ENCODE results near the gene CUL7. TPM values are rescaled to one million over a fixed set of nuclear protein-coding genes. Genes with fewer than 3 reads are reported as not detected.
"Not testable (repeated sequence)": the region's sequence is repeated elsewhere in the genome, so short reads cannot be mapped to it uniquely, and the experiment has no call there.

Gene CUL7
- total RNA-seq, 1 donor from 2014 or later = 22.6 TPM

DNA sequence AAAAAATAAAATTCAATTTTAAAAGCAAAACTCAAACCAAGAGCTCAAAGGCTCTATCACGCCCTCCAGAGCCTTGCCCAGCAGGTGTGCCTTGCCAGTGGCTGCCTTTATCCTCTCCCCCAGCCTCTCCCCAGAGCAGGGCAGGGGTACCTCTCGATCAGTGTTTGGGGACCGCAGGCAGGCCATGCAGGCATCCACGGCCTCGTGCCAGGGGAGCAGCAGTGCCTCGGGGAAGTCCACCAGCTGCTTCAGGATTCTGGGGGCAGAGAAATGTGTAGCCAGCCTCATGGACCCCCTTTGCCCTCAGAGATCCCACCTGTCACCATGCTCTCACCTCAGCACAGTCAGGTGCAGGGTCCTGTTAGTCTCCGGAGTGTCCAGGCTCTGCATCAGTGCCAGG is 5.7 kb downstream of the CUL7 start:
- DNase-seq = no peak
- peaks cover 20% of the 10 kb centered on the region for H3K4me1 Mint-ChIP-seq
- intact Hi-C loops (cut with micrococcal nuclease) = no loop called here
- H3K27me3 Mint-ChIP-seq = no peaks in the 10 kb centered on the region
- no peak overlapping the region for H3K4me3 Mint-ChIP-seq
- H3K27ac Mint-ChIP-seq = no peak overlapping the region
- peaks cover 44% of the 10 kb centered on the region for H3K36me3 Mint-ChIP-seq (ENCODE audit: low read depth)
- H3K9me3 Mint-ChIP-seq = no peaks in the 10 kb centered on the region

DNA sequence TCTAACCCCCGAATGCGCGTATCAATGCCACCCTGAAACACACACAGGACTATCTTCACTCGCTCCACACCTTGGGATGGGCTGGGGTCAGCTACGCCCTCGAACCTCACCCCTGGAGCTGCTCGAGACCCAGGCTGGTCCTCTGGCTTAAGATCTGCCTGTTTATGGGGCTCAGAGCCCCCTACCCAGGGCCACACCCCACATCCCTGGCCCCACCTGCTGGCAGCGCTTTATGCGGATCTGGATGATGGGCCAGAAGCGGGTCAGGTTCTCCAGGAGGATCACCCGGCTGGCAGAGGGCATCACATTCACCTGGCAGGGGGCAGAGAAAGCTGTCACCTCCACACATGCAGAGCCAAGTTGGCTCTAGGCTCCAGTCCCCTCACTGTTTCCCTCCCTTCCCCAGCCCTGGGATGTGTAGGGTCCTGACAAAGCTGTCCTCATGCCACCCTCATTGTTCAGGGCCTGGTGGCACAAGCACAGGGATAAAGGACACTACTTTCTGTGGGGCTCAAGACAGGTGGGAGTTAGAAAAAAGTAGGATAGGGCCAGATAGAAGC is 8.2 kb downstream of the CUL7 start:
- DNase-seq = no peak
- Mint-ChIP-seq H3K36me3 (ENCODE audit: low read depth) (peaks cover 40% of the 10 kb centered on the region), H3K4me3 (no peak overlapping the region), H3K27ac (no peak overlapping the region), H3K27me3 (no peaks in the 10 kb centered on the region), H3K4me1 (no peaks in the 10 kb centered on the region), H3K9me3 (no peaks in the 10 kb centered on the region)
- intact Hi-C loops (cut with micrococcal nuclease) = no loop called here

DNA sequence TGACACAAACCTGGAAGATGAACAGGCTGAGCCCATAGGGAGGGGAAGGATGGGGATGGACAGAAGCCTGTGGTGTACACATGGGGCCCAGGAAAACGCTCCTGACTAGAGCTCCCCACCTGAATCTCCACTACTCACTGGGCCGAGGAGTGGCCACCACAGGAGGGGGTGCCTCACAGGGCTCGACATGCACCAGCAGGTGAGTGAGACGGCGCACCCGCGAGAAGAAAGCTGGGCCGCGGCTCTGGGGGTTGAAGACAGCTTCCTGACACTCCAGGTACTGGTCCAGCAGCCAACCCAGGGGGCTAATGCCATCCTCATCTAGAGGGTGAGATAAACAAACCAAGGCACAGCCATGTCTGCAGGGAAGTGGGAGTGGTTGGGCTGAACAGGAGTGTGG is 10.3 kb downstream of the CUL7 start:
- no peaks in the 10 kb centered on the region for H3K27me3 Mint-ChIP-seq
- H3K9me3 Mint-ChIP-seq = no peaks in the 10 kb centered on the region
- peaks cover 43% of the 10 kb centered on the region for H3K36me3 Mint-ChIP-seq (ENCODE audit: low read depth)
- H3K4me1 Mint-ChIP-seq = no peaks in the 10 kb centered on the region
- H3K27ac Mint-ChIP-seq = no peak overlapping the region
- DNase-seq = no peak
- intact Hi-C loops (cut with micrococcal nuclease) = no loop called here
- H3K4me3 Mint-ChIP-seq = no peak overlapping the region

DNA sequence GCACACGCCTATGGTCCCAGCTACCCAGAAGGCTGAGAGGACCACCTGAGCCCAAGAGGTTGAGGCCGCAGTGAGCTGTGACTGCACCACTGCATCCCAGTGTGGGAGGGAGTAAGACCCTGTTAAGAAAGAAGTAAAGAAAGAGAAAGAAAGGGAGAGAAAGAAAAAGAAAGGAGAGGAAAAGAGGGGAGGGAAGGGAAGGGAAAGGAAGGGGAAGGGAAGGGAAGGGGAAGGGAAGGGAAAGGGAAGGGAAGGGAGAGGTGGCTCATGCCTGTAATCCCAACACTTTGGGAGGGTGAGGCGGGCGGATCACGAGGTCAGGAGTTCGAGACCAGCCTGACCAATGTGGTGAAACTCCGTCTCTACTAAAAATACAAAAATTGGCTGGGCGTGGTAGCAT is 12.2 kb downstream of the CUL7 start:
- H3K27me3 Mint-ChIP-seq; H3K9me3 Mint-ChIP-seq; intact Hi-C loops (cut with micrococcal nuclease); H3K4me1 Mint-ChIP-seq; H3K27ac Mint-ChIP-seq; H3K4me3 Mint-ChIP-seq; DNase-seq: not testable (repeated sequence)
- peaks cover 54% of the 10 kb centered on the region for H3K36me3 Mint-ChIP-seq (ENCODE audit: low read depth)

DNA sequence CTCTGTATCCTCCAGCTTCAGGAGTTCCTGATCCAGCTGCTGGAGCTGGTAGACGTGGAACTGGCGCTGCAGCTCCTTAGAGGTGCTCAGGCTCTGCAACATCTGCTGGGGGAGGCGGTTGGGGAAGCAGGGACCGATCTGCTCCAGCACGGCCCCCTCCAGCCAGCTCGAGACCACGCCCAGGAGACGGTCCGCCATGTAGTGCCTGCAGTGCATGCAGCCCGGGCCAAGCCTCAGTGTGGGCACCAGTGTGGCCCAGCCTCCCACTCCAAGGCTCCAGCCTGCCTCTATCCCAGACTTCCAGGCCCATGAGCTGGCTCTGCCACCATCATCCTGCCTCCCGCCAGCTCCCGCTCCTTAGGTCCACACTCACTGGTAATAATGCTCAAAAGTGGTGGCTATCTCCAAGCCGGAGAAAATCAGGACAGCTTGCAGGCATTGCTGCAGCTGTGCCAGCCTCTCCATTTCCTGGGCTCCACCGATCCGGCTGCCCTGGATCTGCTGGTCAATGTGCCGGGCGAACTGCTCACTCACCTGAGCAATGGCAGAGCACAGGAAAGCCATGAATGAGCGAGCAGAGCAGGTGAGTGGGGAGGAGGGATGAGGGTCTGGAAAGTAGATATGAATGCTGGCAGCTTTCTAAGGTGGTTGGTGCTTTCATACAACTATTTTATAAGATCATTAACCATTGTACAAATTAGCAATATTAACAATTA is 13.0 kb downstream of the CUL7 start:
- Mint-ChIP-seq H3K4me1 (no peaks in the 10 kb centered on the region), H3K27ac (no peak overlapping the region), H3K9me3 (no peaks in the 10 kb centered on the region), H3K36me3 (ENCODE audit: low read depth) (peaks cover 50% of the 10 kb centered on the region), H3K27me3 (no peaks in the 10 kb centered on the region), H3K4me3 (no peak overlapping the region)
- intact Hi-C loops (cut with micrococcal nuclease) = no loop called here
- DNase-seq = no peak

DNA sequence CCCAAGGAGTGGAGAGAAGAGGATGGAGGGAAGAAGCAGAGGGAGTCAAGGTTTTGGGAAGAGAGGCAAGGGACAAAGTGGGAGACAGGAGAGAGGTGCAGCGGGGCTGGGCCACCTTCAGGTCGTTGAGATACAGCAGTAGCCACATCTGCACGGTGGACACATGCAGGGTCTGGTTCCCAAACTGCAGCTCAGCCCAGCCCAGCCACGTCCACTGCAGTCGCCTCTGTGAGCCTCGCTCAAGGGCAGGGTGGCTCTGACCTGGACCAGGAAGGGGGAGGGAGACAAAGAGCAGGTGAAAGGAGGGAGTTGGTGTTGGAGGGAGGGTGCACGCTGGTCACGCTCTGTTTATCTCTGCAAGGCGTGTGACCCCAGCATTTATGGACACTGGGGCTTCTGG is 14.9 kb downstream of the CUL7 start:
- Mint-ChIP-seq H3K36me3 (ENCODE audit: low read depth) (peaks cover 51% of the 10 kb centered on the region), H3K4me3 (no peak overlapping the region), H3K27ac (no peak overlapping the region), H3K9me3 (no peaks in the 10 kb centered on the region), H3K27me3 (no peaks in the 10 kb centered on the region), H3K4me1 (peaks cover 3% of the 10 kb centered on the region)
- no peak for DNase-seq
- intact Hi-C loops (cut with micrococcal nuclease) = no loop called here

DNA sequence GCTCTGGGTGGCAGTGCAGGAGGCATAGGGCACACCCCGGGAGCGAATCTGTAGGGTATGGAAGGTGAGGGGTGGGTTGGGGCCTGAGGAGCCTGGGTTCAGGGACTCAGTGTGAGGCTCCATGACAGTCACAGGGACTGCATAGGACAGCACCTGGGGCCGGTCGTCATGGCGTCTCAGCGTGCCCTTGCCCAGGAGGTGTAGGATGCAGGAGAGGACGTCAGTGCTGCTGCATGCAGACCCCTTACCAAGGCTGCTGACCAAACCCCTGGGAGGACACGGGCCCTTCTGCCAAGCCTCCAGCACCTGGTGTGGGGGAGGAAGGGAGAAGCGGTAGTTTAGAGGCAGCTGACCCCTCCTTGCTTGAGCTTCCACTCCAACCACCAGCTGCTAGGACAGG is 15.9 kb downstream of the CUL7 start:
- H3K36me3 Mint-ChIP-seq (ENCODE audit: low read depth) = peaks cover 50% of the 10 kb centered on the region
- no peak overlapping the region for H3K4me3 Mint-ChIP-seq
- H3K27ac Mint-ChIP-seq = no peak overlapping the region
- DNase-seq = no peak
- no peaks in the 10 kb centered on the region for H3K27me3 Mint-ChIP-seq
- intact Hi-C loops (cut with micrococcal nuclease) = no loop called here
- H3K4me1 Mint-ChIP-seq = peaks cover 7% of the 10 kb centered on the region
- no peaks in the 10 kb centered on the region for H3K9me3 Mint-ChIP-seq

DNA sequence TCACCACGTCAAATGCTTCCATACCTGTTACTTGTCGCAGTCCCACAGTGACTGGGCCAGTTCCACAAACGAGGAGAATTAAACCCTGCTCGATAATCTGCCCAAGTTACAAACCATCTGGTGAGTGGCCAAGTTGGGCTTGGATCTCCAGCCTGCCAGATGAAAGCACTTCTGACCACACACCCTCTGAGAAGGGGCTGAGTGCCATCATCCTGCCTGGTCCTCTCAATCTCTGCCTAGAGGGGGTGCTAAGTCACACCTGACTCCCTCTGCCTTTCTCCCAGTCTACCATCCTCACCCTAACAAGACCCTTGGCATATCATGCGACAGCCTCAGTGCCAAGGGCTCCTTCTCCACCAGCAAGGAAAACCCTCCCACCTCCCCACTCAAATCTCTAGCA is 16.5 kb downstream of the CUL7 start:
- peaks cover 7% of the 10 kb centered on the region for H3K4me1 Mint-ChIP-seq
- H3K9me3 Mint-ChIP-seq = no peaks in the 10 kb centered on the region
- H3K27me3 Mint-ChIP-seq = no peaks in the 10 kb centered on the region
- no peak overlapping the region for H3K27ac Mint-ChIP-seq
- DNase-seq = no peak
- peaks cover 49% of the 10 kb centered on the region for H3K36me3 Mint-ChIP-seq (ENCODE audit: low read depth)
- intact Hi-C loops (cut with micrococcal nuclease) = no loop called here
- H3K4me3 Mint-ChIP-seq = no peak overlapping the region

DNA sequence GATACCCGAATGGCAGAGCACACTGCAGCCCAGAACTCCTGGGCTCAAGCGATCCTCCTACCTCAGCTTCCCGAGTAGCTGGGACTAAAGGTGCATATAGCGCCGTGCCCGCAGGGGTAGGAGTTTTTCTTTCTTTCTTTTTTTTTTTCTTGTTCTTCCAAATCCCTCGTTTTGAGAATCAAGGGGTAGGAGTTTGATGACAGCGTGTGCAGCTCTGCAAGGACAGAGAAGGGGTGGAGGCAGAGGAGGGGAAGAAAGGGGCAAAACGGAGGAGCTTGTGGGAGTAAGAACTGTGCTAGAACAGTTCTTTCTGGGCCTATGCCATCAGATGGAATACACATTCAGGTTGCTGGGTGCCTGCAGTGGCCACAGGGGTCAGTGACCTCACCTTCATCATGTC is 16.9 kb downstream of the CUL7 start:
- DNase-seq = no peak
- peaks cover 50% of the 10 kb centered on the region for H3K36me3 Mint-ChIP-seq (ENCODE audit: low read depth)
- peaks cover 7% of the 10 kb centered on the region for H3K4me1 Mint-ChIP-seq
- H3K9me3 Mint-ChIP-seq = no peaks in the 10 kb centered on the region
- no peak overlapping the region for H3K4me3 Mint-ChIP-seq
- no peak overlapping the region for H3K27ac Mint-ChIP-seq
- intact Hi-C loops (cut with micrococcal nuclease) = no loop called here
- H3K27me3 Mint-ChIP-seq = no peaks in the 10 kb centered on the region

DNA sequence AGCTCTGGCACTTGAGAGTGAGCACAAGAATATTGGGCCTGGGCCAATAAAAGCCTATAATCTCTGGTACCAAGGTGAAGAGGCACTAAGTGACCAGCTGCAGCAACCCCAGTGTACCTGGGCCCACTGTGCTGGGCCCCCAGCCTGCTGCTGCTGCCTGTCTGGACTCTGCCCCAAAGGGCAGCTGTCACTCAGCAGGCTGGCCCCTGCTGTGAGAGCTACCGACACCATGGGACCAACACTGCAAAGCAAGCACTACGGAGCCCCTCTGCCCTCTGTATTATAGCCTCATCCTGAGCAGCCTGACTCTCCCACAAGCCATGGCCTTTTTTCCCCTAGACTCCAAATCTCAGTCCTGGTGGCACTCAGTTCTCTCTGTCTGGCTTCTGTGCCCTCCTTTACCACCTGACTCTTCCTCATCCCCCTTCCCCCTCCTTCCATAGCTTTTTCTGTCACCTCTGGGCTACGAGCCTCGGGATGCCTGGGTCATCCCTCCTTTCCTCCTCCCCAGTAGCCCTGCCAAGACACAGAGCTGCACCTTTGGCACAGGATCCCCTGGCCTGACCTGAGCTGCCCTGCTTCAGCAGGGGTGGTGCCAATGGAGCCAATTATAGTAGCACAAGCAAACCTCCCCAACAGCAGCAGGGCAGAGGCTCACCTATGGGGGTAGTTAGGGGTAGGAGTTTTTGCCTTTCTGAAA is 18.0 kb downstream of the CUL7 start:
- Mint-ChIP-seq H3K4me3 (no peak overlapping the region), H3K36me3 (ENCODE audit: low read depth) (peaks cover 56% of the 10 kb centered on the region), H3K27ac (no peak overlapping the region), H3K4me1 (peaks cover 7% of the 10 kb centered on the region), H3K9me3 (no peaks in the 10 kb centered on the region), H3K27me3 (no peaks in the 10 kb centered on the region)
- DNase-seq = no peak
- intact Hi-C loops (cut with micrococcal nuclease) = no loop called here

DNA sequence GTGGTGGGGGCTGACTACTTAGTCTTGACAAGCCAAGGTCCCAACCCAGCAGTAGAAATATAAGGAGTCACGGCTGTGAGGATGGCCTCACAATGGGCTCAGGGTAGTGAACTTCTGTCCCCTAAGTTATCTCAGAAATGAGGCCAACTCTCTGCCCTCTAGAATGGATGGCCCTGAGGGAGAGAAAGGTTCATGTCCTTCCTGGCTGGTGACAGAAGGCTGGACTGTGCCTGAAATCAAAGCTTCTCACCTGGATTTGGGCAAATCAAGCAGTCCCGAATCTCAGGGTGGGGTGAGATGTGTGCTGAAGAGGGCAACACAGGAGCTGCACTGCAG is 19.5 kb downstream of the CUL7 start:
- H3K27ac Mint-ChIP-seq = no peak overlapping the region

DNA sequence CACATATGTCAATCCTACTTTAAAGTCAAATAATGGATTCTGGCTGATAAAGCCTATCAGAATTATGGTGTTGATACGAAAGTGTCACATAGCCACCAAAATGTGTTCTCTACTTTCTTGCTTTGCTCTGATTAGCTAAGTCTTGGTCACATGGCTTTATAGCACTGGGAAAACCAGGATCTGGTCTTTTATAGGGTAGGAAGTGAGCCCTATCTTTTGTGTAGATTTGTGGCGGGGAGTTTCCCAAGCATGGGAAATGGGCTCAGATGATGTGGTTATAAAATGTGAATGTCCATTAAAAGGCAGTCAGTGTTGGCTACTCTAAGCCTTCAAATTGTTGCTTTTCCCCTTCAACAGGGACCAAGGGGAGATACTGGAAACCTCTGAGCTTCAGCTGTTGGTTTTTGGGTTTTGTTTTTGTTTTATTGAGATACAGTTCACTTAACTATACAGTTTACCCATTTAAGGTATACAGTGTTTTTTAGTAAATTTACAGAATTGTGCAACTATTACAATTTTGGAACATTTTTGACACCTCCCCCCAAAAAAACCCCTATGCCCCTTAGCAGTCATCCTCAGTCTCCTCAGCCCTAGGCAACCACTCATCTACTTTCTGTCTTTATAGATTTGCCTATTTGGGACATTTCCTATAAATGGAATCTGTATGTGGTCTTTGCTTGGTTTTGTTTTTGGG is 20.0 kb downstream of the CUL7 start:
- Mint-ChIP-seq H3K4me3 (no peak overlapping the region), H3K4me1 (peaks cover 7% of the 10 kb centered on the region), H3K9me3 (no peaks in the 10 kb centered on the region), H3K27ac (no peak overlapping the region), H3K36me3 (ENCODE audit: low read depth) (peaks cover 60% of the 10 kb centered on the region), H3K27me3 (no peaks in the 10 kb centered on the region)
- DNase-seq = no peak
- intact Hi-C loops (cut with micrococcal nuclease) = no loop called here

More for the DNA sequence above, 19.5 kb downstream of the CUL7 start:
- Mint-ChIP-seq H3K36me3 (ENCODE audit: low read depth) (peaks cover 57% of the 10 kb centered on the region), H3K4me3 (no peak overlapping the region), H3K27me3 (no peaks in the 10 kb centered on the region), H3K9me3 (no peaks in the 10 kb centered on the region), H3K4me1 (peaks cover 7% of the 10 kb centered on the region)
- intact Hi-C loops (cut with micrococcal nuclease) = no loop called here
- no peak for DNase-seq

DNA sequence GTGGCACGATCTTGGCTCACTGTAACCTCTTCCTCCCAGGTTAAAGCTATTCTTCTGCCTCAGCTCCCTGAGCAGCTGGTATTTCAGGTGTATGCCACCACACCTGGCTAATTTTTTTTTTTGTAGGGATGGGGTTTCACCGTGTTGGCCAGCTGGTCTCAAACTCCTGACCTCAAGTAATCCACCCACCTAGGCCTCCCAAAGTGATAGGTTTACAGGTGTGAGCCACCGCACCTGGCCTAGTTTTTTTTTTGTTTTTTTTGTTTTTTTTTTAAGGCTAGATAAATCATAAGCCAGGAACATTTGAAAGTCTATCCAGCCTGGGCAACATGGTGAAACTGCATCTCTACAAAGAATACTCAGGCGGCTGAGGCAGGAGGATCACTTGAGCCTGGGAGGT is 21.3 kb downstream of the CUL7 start:
- Mint-ChIP-seq H3K27me3 (no peaks in the 10 kb centered on the region), H3K27ac (no peak overlapping the region), H3K4me1 (peaks cover 7% of the 10 kb centered on the region), H3K9me3 (no peaks in the 10 kb centered on the region), H3K4me3 (no peak overlapping the region), H3K36me3 (ENCODE audit: low read depth) (peaks cover 58% of the 10 kb centered on the region)
- intact Hi-C loops (cut with micrococcal nuclease) = no loop called here
- no peak for DNase-seq

DNA sequence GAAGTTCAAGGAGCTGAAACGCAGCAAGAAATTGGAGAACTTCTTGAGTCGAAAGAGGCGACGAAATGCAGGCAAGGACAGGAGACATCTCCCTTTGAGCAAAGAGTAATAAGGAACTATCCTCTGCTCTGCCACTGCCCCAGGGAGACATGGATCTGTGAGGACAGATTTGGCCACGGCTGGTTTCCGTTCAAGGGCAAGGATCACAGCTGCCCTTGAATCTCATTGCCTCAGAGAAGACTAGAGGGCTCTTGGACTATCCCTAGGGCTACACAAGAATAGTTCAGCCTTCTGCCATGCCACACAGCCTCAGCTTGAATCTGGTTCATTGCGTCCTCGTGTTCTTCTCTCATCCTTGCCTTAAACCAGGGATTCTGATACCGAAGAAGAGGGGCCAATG is 24.5 kb downstream of the CUL7 start:
- no peak for DNase-seq
- no peak overlapping the region for H3K27ac Mint-ChIP-seq
- intact Hi-C loops (cut with micrococcal nuclease) = no loop called here
- H3K36me3 Mint-ChIP-seq (ENCODE audit: low read depth) = peaks cover 65% of the 10 kb centered on the region
- no peaks in the 10 kb centered on the region for H3K9me3 Mint-ChIP-seq
- H3K4me1 Mint-ChIP-seq = peaks cover 17% of the 10 kb centered on the region
- H3K4me3 Mint-ChIP-seq = no peak overlapping the region
- H3K27me3 Mint-ChIP-seq = no peaks in the 10 kb centered on the region
